WTC11 (cell line): Measurements from ENCODE around the gene MINDY1. TPM values are rescaled to one million over a fixed set of nuclear protein-coding genes. Genes with fewer than 3 reads are reported as not detected.

ENCODE experiments used
- ATAC-seq: fragments of 200-7000 bp; cut with Tn5 transposase; 2 replicates; pipeline ENCODE4 v1.10.0; 2021; ENCODE audit warnings: mild to moderate bottlenecking, moderate library complexity
- CTCF ChIA-PET: fragments of 300-600 bp; sonication (Branson Sonifier 250); formaldehyde crosslinking; loops from one replicate; lab custom pipeline; 2021; ENCODE audit warnings: antibody characterized with exemption; lab: Charles Lee
- POLR2A ChIA-PET: fragments of 350-600 bp; sonication (Branson Sonifier 250); formaldehyde crosslinking; loops from one replicate; lab custom pipeline; 2021; ENCODE audit warnings: antibody characterized with exemption; lab: Charles Lee
- DNase-seq: peaks from one replicate; pipeline ENCODE4 v3.0.0; 2021; ENCODE audit warnings: low spot score
- H3K27ac Mint-ChIP-seq: 2 replicates; pipeline ENCODE4 v1.8.0; 2021; ENCODE audit warnings: mixed read lengths
- H3K27me3 Mint-ChIP-seq: 2 replicates; pipeline ENCODE4 v1.8.0; 2021; ENCODE audit warnings: low read depth, mild to moderate bottlenecking, moderate library complexity, mixed read lengths
- H3K36me3 Mint-ChIP-seq: 2 replicates; pipeline ENCODE4 v1.8.0; 2021; ENCODE audit warnings: mixed read lengths
- H3K4me1 Mint-ChIP-seq: 2 replicates; pipeline ENCODE4 v1.8.0; 2022; ENCODE audit warnings: mixed read lengths
- H3K4me3 Mint-ChIP-seq: 2 replicates; pipeline ENCODE4 v1.8.0; 2021; ENCODE audit warnings: mild to moderate bottlenecking, moderate library complexity, mixed read lengths
- H3K9me3 Mint-ChIP-seq: 2 replicates; pipeline ENCODE4 v1.8.0; 2021; ENCODE audit warnings: mixed read lengths
- ESRRA ChIP-seq: sonication (generic); formaldehyde crosslinking; IDR thresholded peaks from 2 replicates; pipeline ENCODE4 v1.8.1; 2022; ENCODE audit warnings: mild to moderate bottlenecking, missing genetic modification reagents, borderline replicate concordance
- NFE2L1 ChIP-seq: sonication (generic); formaldehyde crosslinking; IDR thresholded peaks from 2 replicates; pipeline ENCODE4 v1.8.1; 2023; ENCODE audit warnings: missing genetic modification reagents
- RORB ChIP-seq: fragments of 250-450 bp; sonication (Bioruptor Pico); IDR thresholded peaks from 2 replicates; pipeline ENCODE4 v1.9.0; 2021; ENCODE audit warnings: mild to moderate bottlenecking
- SMAD4 ChIP-seq: sonication (generic); formaldehyde crosslinking; IDR thresholded peaks from 2 replicates; pipeline ENCODE4 v1.8.0; 2022; ENCODE audit warnings: mild to moderate bottlenecking, missing genetic modification reagents
- SP1 ChIP-seq: sonication (generic); formaldehyde crosslinking; conservative IDR thresholded peaks from 2 replicates; pipeline ENCODE4 v1.8.1; 2022; ENCODE audit warnings: missing genetic modification reagents
- TCF7 ChIP-seq: sonication (generic); formaldehyde crosslinking; IDR thresholded peaks from 2 replicates; pipeline ENCODE4 v1.8.0; 2022; ENCODE audit warnings: mild to moderate bottlenecking, low read depth, missing genetic modification reagents, moderate library complexity
- TEAD4 ChIP-seq: sonication (generic); formaldehyde crosslinking; IDR thresholded peaks from 2 replicates; pipeline ENCODE4 v1.8.0; 2022; ENCODE audit warnings: mild to moderate bottlenecking, missing genetic modification reagents
- TP53 ChIP-seq: sonication (generic); formaldehyde crosslinking; IDR thresholded peaks from 2 replicates; pipeline ENCODE4 v1.8.1; 2023; ENCODE audit warnings: mild to moderate bottlenecking, missing genetic modification reagents
- ZNF317 ChIP-seq: sonication (generic); formaldehyde crosslinking; IDR thresholded peaks from 2 replicates; pipeline ENCODE4 v1.8.1; 2023; ENCODE audit warnings: low read depth, mild to moderate bottlenecking, moderate library complexity, missing genetic modification reagents, borderline replicate concordance
- total RNA-seq: library from RNA; stranded (reverse); gene quantifications from 3 replicates; pipeline ENCODE4 v1.2.3, GENCODE V29; 2021
- TF ChIP-seq, protein P1 (sequence below): sonication (generic); formaldehyde crosslinking; IDR thresholded peaks from 2 replicates; pipeline ENCODE4 v1.8.0; 2022; ENCODE audit warnings: mild to moderate bottlenecking, missing genetic modification reagents
- TF ChIP-seq, protein P2 (sequence below): sonication (generic); formaldehyde crosslinking; IDR thresholded peaks from 2 replicates; pipeline ENCODE4 v1.8.0; 2022; ENCODE audit warnings: mild to moderate bottlenecking, missing genetic modification reagents
- TF ChIP-seq, protein P3 (sequence below): sonication (generic); formaldehyde crosslinking; IDR thresholded peaks from 2 replicates; pipeline ENCODE4 v1.8.0; 2023; ENCODE audit warnings: missing genetic modification reagents, mild to moderate bottlenecking, borderline replicate concordance
- TF ChIP-seq, protein P4 (sequence below): sonication (generic); formaldehyde crosslinking; IDR thresholded peaks from 2 replicates; pipeline ENCODE4 v1.8.1; 2022; ENCODE audit warnings: low read depth, missing genetic modification reagents, borderline replicate concordance
- TF ChIP-seq, protein P5 (sequence below): sonication (generic); formaldehyde crosslinking; conservative IDR thresholded peaks from 2 replicates; pipeline ENCODE4 v1.8.1; 2023; ENCODE audit warnings: mild to moderate bottlenecking, low read depth, missing genetic modification reagents, moderate library complexity
- TF ChIP-seq, protein P6 (sequence below): sonication (generic); formaldehyde crosslinking; IDR thresholded peaks from 2 replicates; pipeline ENCODE4 v1.8.1; 2022; ENCODE audit warnings: missing genetic modification reagents, borderline replicate concordance
- TF ChIP-seq, protein P7 (sequence below): sonication (generic); formaldehyde crosslinking; IDR thresholded peaks from 2 replicates; pipeline ENCODE4 v1.8.1; 2022; ENCODE audit warnings: mild to moderate bottlenecking, moderate library complexity, missing genetic modification reagents
- TF ChIP-seq, protein P8 (sequence below): sonication (generic); formaldehyde crosslinking; IDR thresholded peaks from 2 replicates; pipeline ENCODE4 v1.8.1; 2023; ENCODE audit warnings: mild to moderate bottlenecking, missing genetic modification reagents

MINDY1 gene
- total RNA-seq, 1 experiment from 2014 or later: 10.1 TPM

DNA sequence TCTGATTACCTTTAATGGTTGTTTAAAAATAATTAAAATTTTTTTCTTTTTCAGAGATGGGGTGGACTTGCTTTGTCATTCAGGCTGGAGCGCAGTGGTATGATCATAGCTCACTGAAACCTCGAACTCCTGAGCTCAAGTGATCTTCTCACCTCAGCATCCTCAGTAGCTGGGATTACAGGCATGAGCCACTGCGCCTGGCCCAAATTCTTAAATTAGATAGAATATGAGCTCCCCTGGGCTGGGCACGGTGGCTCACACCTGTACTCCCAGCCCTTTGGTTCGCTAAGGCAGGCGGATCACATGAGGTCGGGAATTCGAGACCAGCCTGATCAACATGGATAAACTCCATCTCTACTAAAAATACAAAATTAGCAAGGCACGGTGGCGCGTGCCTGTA is 49.0 kb downstream of the MINDY1 start (continued):
- TF ChIP-seq, protein P1, sequence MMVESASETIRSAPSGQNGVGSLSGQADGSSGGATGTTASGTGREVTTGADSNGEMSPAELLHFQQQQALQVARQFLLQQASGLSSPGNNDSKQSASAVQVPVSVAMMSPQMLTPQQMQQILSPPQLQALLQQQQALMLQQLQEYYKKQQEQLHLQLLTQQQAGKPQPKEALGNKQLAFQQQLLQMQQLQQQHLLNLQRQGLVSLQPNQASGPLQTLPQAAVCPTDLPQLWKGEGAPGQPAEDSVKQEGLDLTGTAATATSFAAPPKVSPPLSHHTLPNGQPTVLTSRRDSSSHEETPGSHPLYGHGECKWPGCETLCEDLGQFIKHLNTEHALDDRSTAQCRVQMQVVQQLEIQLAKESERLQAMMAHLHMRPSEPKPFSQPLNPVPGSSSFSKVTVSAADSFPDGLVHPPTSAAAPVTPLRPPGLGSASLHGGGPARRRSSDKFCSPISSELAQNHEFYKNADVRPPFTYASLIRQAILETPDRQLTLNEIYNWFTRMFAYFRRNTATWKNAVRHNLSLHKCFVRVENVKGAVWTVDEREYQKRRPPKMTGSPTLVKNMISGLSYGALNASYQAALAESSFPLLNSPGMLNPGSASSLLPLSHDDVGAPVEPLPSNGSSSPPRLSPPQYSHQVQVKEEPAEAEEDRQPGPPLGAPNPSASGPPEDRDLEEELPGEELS (CRISPR knock-in tag): no peak
- TF ChIP-seq, protein P2, sequence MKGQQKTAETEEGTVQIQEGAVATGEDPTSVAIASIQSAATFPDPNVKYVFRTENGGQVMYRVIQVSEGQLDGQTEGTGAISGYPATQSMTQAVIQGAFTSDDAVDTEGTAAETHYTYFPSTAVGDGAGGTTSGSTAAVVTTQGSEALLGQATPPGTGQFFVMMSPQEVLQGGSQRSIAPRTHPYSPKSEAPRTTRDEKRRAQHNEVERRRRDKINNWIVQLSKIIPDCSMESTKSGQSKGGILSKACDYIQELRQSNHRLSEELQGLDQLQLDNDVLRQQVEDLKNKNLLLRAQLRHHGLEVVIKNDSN (CRISPR knock-in tag): no peak
- no peak for TF ChIP-seq TEAD4

DNA sequence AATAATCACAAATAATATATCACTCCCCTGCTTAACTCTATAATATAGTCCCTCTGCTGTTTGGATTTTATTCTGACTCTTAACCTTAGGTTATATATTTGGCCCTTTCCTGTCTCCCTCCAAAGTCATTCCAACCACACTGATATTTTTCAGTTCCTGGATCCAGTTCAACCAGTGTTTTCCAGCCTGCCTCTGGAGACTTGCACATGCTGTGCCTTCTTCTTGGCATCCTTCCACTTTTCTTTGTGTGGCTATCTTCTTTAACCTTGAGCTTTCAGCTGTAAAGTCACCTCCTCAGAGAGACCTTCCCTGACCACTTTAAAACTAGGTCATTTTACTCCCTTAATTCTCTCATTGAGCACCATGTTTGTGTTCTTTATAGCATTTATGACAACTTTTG is 51.4 kb downstream of the MINDY1 start:
- ATAC-seq (no peak), DNase-seq (no peak)
- CTCF ChIA-PET: interaction anchor here (1.7 kb wide), 1 partner anchor 41 kb away, joined by 6 read pairs; no protein-coding TSS in a partner anchor
- H3K4me3 Mint-ChIP-seq: no peak overlapping the region
- H3K27ac Mint-ChIP-seq: no peak overlapping the region
- H3K9me3 Mint-ChIP-seq: no peaks in the 10 kb centered on the region
- H3K4me1 Mint-ChIP-seq: no peaks in the 10 kb centered on the region
- H3K27me3 Mint-ChIP-seq: no peaks in the 10 kb centered on the region
- H3K36me3 Mint-ChIP-seq: peaks cover 70% of the 10 kb centered on the region
- POLR2A ChIA-PET: no interaction called here
- TF ChIP-seq RORB (CRISPR knock-in tag): no peak
- no peak for TF ChIP-seq TP53 (CRISPR knock-in tag)
- TF ChIP-seq, protein P3, sequence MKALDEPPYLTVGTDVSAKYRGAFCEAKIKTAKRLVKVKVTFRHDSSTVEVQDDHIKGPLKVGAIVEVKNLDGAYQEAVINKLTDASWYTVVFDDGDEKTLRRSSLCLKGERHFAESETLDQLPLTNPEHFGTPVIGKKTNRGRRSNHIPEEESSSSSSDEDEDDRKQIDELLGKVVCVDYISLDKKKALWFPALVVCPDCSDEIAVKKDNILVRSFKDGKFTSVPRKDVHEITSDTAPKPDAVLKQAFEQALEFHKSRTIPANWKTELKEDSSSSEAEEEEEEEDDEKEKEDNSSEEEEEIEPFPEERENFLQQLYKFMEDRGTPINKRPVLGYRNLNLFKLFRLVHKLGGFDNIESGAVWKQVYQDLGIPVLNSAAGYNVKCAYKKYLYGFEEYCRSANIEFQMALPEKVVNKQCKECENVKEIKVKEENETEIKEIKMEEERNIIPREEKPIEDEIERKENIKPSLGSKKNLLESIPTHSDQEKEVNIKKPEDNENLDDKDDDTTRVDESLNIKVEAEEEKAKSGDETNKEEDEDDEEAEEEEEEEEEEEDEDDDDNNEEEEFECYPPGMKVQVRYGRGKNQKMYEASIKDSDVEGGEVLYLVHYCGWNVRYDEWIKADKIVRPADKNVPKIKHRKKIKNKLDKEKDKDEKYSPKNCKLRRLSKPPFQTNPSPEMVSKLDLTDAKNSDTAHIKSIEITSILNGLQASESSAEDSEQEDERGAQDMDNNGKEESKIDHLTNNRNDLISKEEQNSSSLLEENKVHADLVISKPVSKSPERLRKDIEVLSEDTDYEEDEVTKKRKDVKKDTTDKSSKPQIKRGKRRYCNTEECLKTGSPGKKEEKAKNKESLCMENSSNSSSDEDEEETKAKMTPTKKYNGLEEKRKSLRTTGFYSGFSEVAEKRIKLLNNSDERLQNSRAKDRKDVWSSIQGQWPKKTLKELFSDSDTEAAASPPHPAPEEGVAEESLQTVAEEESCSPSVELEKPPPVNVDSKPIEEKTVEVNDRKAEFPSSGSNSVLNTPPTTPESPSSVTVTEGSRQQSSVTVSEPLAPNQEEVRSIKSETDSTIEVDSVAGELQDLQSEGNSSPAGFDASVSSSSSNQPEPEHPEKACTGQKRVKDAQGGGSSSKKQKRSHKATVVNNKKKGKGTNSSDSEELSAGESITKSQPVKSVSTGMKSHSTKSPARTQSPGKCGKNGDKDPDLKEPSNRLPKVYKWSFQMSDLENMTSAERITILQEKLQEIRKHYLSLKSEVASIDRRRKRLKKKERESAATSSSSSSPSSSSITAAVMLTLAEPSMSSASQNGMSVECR (CRISPR knock-in tag): no peak
- TF ChIP-seq SP1 (CRISPR knock-in tag): no peak
- no peak for TF ChIP-seq ZNF317 (CRISPR knock-in tag)
- TF ChIP-seq NFE2L1 (CRISPR knock-in tag): no peak
- TF ChIP-seq, protein P4, sequence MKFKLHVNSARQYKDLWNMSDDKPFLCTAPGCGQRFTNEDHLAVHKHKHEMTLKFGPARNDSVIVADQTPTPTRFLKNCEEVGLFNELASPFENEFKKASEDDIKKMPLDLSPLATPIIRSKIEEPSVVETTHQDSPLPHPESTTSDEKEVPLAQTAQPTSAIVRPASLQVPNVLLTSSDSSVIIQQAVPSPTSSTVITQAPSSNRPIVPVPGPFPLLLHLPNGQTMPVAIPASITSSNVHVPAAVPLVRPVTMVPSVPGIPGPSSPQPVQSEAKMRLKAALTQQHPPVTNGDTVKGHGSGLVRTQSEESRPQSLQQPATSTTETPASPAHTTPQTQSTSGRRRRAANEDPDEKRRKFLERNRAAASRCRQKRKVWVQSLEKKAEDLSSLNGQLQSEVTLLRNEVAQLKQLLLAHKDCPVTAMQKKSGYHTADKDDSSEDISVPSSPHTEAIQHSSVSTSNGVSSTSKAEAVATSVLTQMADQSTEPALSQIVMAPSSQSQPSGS (CRISPR knock-in tag): no peak

DNA sequence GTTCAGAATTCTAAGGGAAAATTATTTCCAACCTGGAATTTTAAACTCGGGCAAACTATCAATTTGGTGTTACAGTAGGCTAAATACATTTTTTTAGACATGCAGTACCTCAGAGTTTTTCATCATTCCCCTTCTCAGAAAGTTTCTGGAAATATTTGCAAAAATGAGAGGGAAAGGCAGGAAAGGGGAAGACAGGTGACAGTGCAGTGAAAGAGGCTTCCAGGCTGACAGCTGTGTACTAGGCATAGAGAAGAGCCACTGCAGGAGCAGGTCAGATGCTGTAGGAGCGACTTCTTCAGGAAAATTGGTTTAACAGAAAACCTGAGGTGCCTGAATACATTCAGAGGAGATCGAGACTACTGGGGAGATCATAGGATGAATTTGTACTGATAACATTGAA is 52.0 kb downstream of the MINDY1 start:
- Mint-ChIP-seq H3K27ac (no peak overlapping the region), H3K9me3 (no peaks in the 10 kb centered on the region), H3K36me3 (peaks cover 70% of the 10 kb centered on the region), H3K4me3 (no peak overlapping the region), H3K4me1 (no peaks in the 10 kb centered on the region), H3K27me3 (no peaks in the 10 kb centered on the region)
- ATAC-seq (no peak), DNase-seq (no peak)
- CTCF ChIA-PET: no interaction called here
- POLR2A ChIA-PET: no interaction called here
- TF ChIP-seq, protein P5, sequence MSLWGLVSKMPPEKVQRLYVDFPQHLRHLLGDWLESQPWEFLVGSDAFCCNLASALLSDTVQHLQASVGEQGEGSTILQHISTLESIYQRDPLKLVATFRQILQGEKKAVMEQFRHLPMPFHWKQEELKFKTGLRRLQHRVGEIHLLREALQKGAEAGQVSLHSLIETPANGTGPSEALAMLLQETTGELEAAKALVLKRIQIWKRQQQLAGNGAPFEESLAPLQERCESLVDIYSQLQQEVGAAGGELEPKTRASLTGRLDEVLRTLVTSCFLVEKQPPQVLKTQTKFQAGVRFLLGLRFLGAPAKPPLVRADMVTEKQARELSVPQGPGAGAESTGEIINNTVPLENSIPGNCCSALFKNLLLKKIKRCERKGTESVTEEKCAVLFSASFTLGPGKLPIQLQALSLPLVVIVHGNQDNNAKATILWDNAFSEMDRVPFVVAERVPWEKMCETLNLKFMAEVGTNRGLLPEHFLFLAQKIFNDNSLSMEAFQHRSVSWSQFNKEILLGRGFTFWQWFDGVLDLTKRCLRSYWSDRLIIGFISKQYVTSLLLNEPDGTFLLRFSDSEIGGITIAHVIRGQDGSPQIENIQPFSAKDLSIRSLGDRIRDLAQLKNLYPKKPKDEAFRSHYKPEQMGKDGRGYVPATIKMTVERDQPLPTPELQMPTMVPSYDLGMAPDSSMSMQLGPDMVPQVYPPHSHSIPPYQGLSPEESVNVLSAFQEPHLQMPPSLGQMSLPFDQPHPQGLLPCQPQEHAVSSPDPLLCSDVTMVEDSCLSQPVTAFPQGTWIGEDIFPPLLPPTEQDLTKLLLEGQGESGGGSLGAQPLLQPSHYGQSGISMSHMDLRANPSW (CRISPR knock-in tag): no peak
- TF ChIP-seq TP53 (CRISPR knock-in tag) (no peak), ESRRA (CRISPR knock-in tag) (no peak), SP1 (CRISPR knock-in tag) (no peak), SMAD4 (CRISPR knock-in tag) (no peak), TCF7 (CRISPR knock-in tag) (no peak)
- TF ChIP-seq, protein P6, sequence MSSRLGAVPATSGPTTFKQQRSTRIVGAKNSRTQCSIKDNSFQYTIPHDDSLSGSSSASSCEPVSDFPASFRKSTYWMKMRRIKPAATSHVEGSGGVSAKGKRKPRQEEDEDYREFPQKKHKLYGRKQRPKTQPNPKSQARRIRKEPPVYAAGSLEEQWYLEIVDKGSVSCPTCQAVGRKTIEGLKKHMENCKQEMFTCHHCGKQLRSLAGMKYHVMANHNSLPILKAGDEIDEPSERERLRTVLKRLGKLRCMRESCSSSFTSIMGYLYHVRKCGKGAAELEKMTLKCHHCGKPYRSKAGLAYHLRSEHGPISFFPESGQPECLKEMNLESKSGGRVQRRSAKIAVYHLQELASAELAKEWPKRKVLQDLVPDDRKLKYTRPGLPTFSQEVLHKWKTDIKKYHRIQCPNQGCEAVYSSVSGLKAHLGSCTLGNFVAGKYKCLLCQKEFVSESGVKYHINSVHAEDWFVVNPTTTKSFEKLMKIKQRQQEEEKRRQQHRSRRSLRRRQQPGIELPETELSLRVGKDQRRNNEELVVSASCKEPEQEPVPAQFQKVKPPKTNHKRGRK (CRISPR knock-in tag): no peak
- TF ChIP-seq, protein P7, sequence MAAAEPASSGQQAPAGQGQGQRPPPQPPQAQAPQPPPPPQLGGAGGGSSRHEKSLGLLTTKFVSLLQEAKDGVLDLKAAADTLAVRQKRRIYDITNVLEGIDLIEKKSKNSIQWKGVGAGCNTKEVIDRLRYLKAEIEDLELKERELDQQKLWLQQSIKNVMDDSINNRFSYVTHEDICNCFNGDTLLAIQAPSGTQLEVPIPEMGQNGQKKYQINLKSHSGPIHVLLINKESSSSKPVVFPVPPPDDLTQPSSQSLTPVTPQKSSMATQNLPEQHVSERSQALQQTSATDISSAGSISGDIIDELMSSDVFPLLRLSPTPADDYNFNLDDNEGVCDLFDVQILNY (CRISPR knock-in tag): no peak
- TF ChIP-seq, protein P8, sequence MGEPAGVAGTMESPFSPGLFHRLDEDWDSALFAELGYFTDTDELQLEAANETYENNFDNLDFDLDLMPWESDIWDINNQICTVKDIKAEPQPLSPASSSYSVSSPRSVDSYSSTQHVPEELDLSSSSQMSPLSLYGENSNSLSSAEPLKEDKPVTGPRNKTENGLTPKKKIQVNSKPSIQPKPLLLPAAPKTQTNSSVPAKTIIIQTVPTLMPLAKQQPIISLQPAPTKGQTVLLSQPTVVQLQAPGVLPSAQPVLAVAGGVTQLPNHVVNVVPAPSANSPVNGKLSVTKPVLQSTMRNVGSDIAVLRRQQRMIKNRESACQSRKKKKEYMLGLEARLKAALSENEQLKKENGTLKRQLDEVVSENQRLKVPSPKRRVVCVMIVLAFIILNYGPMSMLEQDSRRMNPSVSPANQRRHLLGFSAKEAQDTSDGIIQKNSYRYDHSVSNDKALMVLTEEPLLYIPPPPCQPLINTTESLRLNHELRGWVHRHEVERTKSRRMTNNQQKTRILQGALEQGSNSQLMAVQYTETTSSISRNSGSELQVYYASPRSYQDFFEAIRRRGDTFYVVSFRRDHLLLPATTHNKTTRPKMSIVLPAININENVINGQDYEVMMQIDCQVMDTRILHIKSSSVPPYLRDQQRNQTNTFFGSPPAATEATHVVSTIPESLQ (CRISPR knock-in tag): no peak
